RWPE2 (cell line): ENCODE measurements around the gene ZNF444.

Experiments
- ATAC-seq: fragments of 200-7000 bp; cut with Tn5 transposase; 3 replicates; pipeline ENCODE4 v1.9.1; 2021; ENCODE audit warnings: low read depth
- DNase-seq: peaks from one replicate; pipeline ENCODE4 v3.0.0-alpha.2; 2020; ENCODE audit warnings: low spot score
- H3K27ac ChIP-seq: fragments of 450-650 bp; 2 replicates; pipeline ENCODE4 v1.5.1; 2017; ENCODE audit warnings: mild to moderate bottlenecking; ENCODE audit not compliant: poor library complexity, severe bottlenecking
- H3K27me3 ChIP-seq: fragments of 250-450 bp; sonication (Bioruptor Pico); 2 replicates; pipeline ENCODE4 v1.5.1; 2021; ENCODE audit warnings: mild to moderate bottlenecking, moderate library complexity; ENCODE audit not compliant: insufficient read depth, poor library complexity, severe bottlenecking
- H3K36me3 ChIP-seq: fragments of 250-450 bp; sonication (Bioruptor Pico); 2 replicates; pipeline ENCODE4 v1.5.1; 2020; ENCODE audit warnings: low read depth, mild to moderate bottlenecking, moderate library complexity
- H3K4me1 ChIP-seq: fragments of 250-450 bp; sonication (Bioruptor Pico); 2 replicates; pipeline ENCODE4 v1.5.1; 2021; ENCODE audit warnings: mild to moderate bottlenecking, moderate library complexity; ENCODE audit not compliant: insufficient read depth, poor library complexity, severe bottlenecking
- H3K4me3 ChIP-seq: fragments of 250-450 bp; sonication (Bioruptor Pico); 2 replicates; pipeline ENCODE4 v1.5.1; 2021; ENCODE audit warnings: mild to moderate bottlenecking, moderate library complexity; ENCODE audit not compliant: severe bottlenecking
- H3K9me3 ChIP-seq: fragments of 250-450 bp; sonication (Bioruptor Pico); 2 replicates; pipeline ENCODE4 v1.5.1; 2021; ENCODE audit warnings: mild to moderate bottlenecking, moderate library complexity; ENCODE audit not compliant: severe bottlenecking
- CTCF ChIP-seq: fragments of 450-650 bp; IDR thresholded peaks from one replicate; pipeline ENCODE4 v1.5.1; 2017; ENCODE audit warnings: mild to moderate bottlenecking, moderate library complexity; ENCODE audit not compliant: poor library complexity, severe bottlenecking

The ZNF444 gene

DNA sequence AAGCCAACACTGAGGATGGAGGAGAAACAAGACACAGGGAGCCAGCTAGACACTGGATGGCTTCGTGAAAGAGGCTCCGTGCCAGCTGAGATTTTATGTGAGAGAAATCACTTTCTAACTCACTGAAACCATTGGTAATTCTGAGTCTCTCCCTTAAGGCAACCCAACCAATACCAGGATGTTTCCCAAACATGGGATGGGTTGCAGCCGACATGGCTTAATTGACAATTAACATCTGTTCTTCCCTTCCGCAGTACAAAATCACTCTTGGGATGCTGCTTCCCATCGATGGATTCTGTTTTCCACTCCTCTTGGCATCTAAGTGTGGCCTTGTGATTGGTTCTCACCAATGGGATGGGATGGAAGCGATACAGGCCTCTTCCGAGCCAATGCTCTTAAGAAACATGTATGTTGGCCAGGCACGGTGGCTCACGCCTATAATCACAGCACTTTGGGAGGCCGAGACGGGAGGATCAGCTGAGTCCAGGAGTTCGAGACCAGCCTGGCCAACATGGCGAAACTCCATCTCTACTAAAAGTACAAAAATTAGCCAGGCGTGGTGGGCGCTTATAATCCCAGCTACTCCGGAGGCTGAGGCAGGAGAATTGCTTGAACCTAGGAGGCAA lies 17.7 kb upstream of the ZNF444 start:
- Histone ChIP-seq H3K4me3 (no peak overlapping the region), H3K9me3 (no peaks in the 10 kb centered on the region), H3K4me1 (peaks cover 5% of the 10 kb centered on the region), H3K36me3 (no peaks in the 10 kb centered on the region; the same call in 1 of the 2 replicates), H3K27ac (no peak overlapping the region), H3K27me3 (no peaks in the 10 kb centered on the region)
- ATAC-seq (no peak), DNase-seq (no peak)
- TF ChIP-seq CTCF, result no peak

DNA sequence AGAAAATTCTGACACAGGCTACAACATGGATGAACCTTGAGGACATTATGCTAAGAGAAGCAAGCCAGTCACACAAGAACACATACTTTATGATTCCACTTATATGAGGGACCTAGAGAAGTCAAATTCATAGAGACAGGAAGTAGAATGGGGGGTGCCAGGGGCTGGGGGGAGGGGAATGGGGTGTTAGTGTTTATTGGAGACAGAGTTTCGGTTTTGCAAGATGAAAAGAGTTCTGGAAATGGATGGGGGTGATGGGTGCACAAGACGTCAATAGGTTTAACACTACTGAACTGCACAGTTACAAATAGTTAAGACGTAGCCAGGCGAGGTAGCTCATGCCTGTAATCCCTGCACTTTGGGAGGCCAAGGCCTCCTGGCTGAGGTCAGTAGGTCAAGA lies 16.5 kb upstream of the ZNF444 start:
- no peaks in the 10 kb centered on the region for H3K36me3 ChIP-seq
- no peaks in the 10 kb centered on the region for H3K4me1 ChIP-seq

GRCh38 chr19:56125806-56126590 lies 15.1 kb upstream of the ZNF444 start:
- no peak overlapping the region for H3K27ac ChIP-seq
- ATAC-seq (no peak), DNase-seq (no peak)
- no peaks in the 10 kb centered on the region for H3K36me3 ChIP-seq
- H3K4me1 ChIP-seq, result no peaks in the 10 kb centered on the region
- no peak overlapping the region for H3K4me3 ChIP-seq
- no peaks in the 10 kb centered on the region for H3K9me3 ChIP-seq
- H3K27me3 ChIP-seq, result no peaks in the 10 kb centered on the region
- no peak for TF ChIP-seq CTCF

More for the DNA sequence above, 16.5 kb upstream of the ZNF444 start:
- ATAC-seq (no peak), DNase-seq (no peak)
- TF ChIP-seq CTCF, result no peak
- H3K4me3 ChIP-seq, result no peak overlapping the region
- H3K27ac ChIP-seq, result no peak overlapping the region
- H3K27me3 ChIP-seq, result no peaks in the 10 kb centered on the region
- no peaks in the 10 kb centered on the region for H3K9me3 ChIP-seq

- H3K27ac ChIP-seq, result no peak overlapping the region
- H3K27me3 ChIP-seq, result no peaks in the 10 kb centered on the region
- no peaks in the 10 kb centered on the region for H3K9me3 ChIP-seq
- DNase-seq (no peak), ATAC-seq (no peak)
- no peak overlapping the region for H3K4me3 ChIP-seq
- no peaks in the 10 kb centered on the region for H3K4me1 ChIP-seq
- H3K36me3 ChIP-seq, result no peaks in the 10 kb centered on the region
- TF ChIP-seq CTCF, result no peak
These were observed 13.9 kb upstream of the ZNF444 start for GRCh38 chr19:56126983-56127780.
